Lower lobe of right lung (tissue), 2 donors: ENCODE results near the gene MTURN. TPM values are rescaled to one million over a fixed set of nuclear protein-coding genes. Genes with fewer than 3 reads are reported as not detected.
"Not testable (repeated sequence)": the region's sequence is repeated elsewhere in the genome, so short reads cannot be mapped to it uniquely, and the experiment has no call there.

Source experiments
- ATAC-seq, 2 donors: fragments of 200-7000 bp; cut with Tn5 transposase; one replicate each; pipeline ENCODE4 v1.9.1; 2020 to 2022; ENCODE audit warnings: mild to moderate bottlenecking in 2 of 2, moderate library complexity in 2 of 2
- DNase-seq: peaks from one replicate; pipeline ENCODE4 v3.0.0-alpha.2; 2020
- H3K27ac ChIP-seq: fragments of 200-600 bp; one replicate; pipeline ENCODE4 v1.8.0; 2022
- H3K27me3 ChIP-seq: fragments of 200-600 bp; one replicate; pipeline ENCODE4 v1.8.0; 2022; ENCODE audit warnings: low read depth
- H3K36me3 ChIP-seq: fragments of 200-600 bp; one replicate; pipeline ENCODE4 v1.8.0; 2022; ENCODE audit warnings: mild to moderate bottlenecking
- H3K4me1 ChIP-seq: fragments of 200-600 bp; one replicate; pipeline ENCODE4 v1.8.0; 2022
- H3K4me3 ChIP-seq: fragments of 200-600 bp; one replicate; pipeline ENCODE4 v1.8.0; 2022; ENCODE audit warnings: mild to moderate bottlenecking
- H3K9me3 ChIP-seq: fragments of 200-600 bp; one replicate; pipeline ENCODE4 v1.8.0; 2022
- intact Hi-C: fragments of 100-400 bp; cut with DNase I; formaldehyde crosslinking; loops from one replicate; pipeline ENCODE4 v1.11.0; 2022
- total RNA-seq: library from RNA; stranded (reverse); fragmentation: NEBNext Ultra II Directional; extraction: Animal tissue kit (Norgen Biotek cat#: 25700); gene quantifications from one replicate; pipeline ENCODE4 v1.2.1, GENCODE V29; 2021
- TF ChIP-seq, protein P1 (sequence below): fragments of 200-600 bp; IDR thresholded peaks from one replicate; pipeline ENCODE4 v1.8.0; 2022; ENCODE audit warnings: antibody characterized with exemption, mild to moderate bottlenecking
- donor health status: DM: no; HTN: yes; CAD: no; lungs with severe emphysema.

Gene MTURN
- total RNA-seq, 1 donor from 2014 or later = 39.4 TPM

DNA sequence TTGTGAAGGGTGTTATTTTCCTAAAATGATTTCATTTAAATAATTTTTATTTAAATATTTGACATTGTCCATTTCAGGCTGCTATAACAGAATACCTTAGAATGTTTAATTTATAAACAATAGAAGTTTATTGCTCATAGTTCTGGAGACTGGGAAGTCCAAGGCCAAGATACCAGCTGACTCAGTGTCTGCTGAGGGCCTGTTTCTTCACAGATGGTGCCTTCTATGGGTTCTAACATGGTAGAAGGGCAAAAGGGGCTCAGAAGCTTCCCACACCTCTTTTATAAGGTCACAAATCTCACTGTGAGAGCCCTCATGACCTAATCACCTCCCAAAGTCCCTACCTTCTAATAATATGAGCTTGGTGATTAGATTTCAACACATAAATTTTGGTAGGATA lies 50.7 kb downstream of the MTURN start:
- Histone ChIP-seq H3K27ac (no peak overlapping the region), H3K4me3 (no peak overlapping the region), H3K4me1 (peaks cover 16% of the 10 kb centered on the region), H3K9me3 (no peaks in the 10 kb centered on the region), H3K27me3 (no peaks in the 10 kb centered on the region), H3K36me3 (no peaks in the 10 kb centered on the region)
- DNase-seq = no peak
- ATAC-seq = no peak
- intact Hi-C loops = no loop called here
- TF ChIP-seq, protein P1, sequence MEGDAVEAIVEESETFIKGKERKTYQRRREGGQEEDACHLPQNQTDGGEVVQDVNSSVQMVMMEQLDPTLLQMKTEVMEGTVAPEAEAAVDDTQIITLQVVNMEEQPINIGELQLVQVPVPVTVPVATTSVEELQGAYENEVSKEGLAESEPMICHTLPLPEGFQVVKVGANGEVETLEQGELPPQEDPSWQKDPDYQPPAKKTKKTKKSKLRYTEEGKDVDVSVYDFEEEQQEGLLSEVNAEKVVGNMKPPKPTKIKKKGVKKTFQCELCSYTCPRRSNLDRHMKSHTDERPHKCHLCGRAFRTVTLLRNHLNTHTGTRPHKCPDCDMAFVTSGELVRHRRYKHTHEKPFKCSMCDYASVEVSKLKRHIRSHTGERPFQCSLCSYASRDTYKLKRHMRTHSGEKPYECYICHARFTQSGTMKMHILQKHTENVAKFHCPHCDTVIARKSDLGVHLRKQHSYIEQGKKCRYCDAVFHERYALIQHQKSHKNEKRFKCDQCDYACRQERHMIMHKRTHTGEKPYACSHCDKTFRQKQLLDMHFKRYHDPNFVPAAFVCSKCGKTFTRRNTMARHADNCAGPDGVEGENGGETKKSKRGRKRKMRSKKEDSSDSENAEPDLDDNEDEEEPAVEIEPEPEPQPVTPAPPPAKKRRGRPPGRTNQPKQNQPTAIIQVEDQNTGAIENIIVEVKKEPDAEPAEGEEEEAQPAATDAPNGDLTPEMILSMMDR = no peak

GRCh38 chr7:30186725-30187124 lies 51.9 kb downstream of the MTURN start:
- ATAC-seq = no peak
- H3K4me1 ChIP-seq = peaks cover 16% of the 10 kb centered on the region
- no peaks in the 10 kb centered on the region for H3K27me3 ChIP-seq
- no peaks in the 10 kb centered on the region for H3K9me3 ChIP-seq
- no peaks in the 10 kb centered on the region for H3K36me3 ChIP-seq
- TF ChIP-seq, protein P1 = no peak
- intact Hi-C loops = no loop called here
- H3K27ac ChIP-seq = no peak overlapping the region
- no peak overlapping the region for H3K4me3 ChIP-seq
- no peak for DNase-seq

- TF ChIP-seq, protein P1 = no peak
- H3K27ac ChIP-seq = no peak overlapping the region
- no peak overlapping the region for H3K4me3 ChIP-seq
- no peak for ATAC-seq
- no peaks in the 10 kb centered on the region for H3K27me3 ChIP-seq
- intact Hi-C loops = no loop called here
- peaks cover 16% of the 10 kb centered on the region for H3K4me1 ChIP-seq
- H3K9me3 ChIP-seq = no peaks in the 10 kb centered on the region
- no peak for DNase-seq
- no peaks in the 10 kb centered on the region for H3K36me3 ChIP-seq
Measured at GRCh38 chr7:30187513-30187912, 52.7 kb downstream of the MTURN start.

DNA sequence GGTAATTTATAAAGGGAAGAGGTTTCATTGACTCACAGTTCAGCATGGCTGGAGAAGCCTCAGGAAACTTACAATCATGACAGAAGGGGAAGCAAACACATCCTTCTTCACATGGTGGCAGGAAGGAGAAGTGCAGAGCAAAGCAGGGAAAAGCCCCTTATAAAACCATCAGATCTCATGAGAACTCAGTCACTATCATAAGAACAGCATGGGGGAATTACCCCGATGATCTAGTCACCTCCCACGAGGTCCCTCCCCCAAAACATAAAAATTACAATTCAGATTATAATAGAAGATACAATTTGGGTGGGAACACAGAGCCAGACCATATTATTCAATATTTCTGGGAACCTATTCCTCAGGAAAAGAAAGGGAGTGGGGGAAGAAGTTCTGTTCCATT lies 53.6 kb downstream of the MTURN start:
- H3K27ac ChIP-seq, H3K9me3 ChIP-seq, H3K36me3 ChIP-seq, H3K4me3 ChIP-seq, intact Hi-C loops, H3K27me3 ChIP-seq, DNase-seq, ATAC-seq: not testable (repeated sequence)
- peaks cover 15% of the 10 kb centered on the region for H3K4me1 ChIP-seq

GRCh38 chr7:30188811-30189210 lies 54.0 kb downstream of the MTURN start:
- ATAC-seq (no peak), DNase-seq (no peak)
- TF ChIP-seq, protein P1 = no peak
- Histone ChIP-seq H3K9me3 (no peaks in the 10 kb centered on the region), H3K4me1 (peaks cover 10% of the 10 kb centered on the region), H3K27ac (no peak overlapping the region), H3K27me3 (no peaks in the 10 kb centered on the region), H3K36me3 (no peaks in the 10 kb centered on the region), H3K4me3 (no peak overlapping the region)
- intact Hi-C loops = no loop called here

DNA sequence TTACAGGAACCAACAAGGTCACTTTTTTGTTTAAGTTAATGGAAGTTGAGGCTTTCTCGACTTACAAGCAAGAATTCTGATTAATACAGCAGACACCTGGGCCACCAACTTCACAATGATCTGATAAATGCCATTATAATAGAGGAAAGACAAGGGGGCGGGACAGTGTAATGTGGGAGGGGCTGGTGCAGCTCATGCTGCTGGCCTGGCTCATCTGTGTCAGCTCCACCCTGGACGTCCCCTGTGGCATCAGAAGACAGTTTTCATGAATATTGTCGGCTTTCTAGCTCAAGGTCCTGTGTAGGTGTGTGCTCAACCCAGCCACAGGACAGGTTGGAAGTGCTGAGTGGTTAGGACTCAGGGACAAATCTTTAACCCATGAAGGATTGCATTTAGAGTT lies 57.0 kb downstream of the MTURN start:
- no peak for DNase-seq
- H3K27me3 ChIP-seq = no peaks in the 10 kb centered on the region
- no peaks in the 10 kb centered on the region for H3K36me3 ChIP-seq
- no peaks in the 10 kb centered on the region for H3K4me1 ChIP-seq
- intact Hi-C loops = no loop called here
- no peak overlapping the region for H3K27ac ChIP-seq
- no peak overlapping the region for H3K4me3 ChIP-seq
- H3K9me3 ChIP-seq = no peaks in the 10 kb centered on the region
- TF ChIP-seq, protein P1 = no peak
- no peak for ATAC-seq
